ENCODE data around the gene CIC.

Gene CIC

DNA sequence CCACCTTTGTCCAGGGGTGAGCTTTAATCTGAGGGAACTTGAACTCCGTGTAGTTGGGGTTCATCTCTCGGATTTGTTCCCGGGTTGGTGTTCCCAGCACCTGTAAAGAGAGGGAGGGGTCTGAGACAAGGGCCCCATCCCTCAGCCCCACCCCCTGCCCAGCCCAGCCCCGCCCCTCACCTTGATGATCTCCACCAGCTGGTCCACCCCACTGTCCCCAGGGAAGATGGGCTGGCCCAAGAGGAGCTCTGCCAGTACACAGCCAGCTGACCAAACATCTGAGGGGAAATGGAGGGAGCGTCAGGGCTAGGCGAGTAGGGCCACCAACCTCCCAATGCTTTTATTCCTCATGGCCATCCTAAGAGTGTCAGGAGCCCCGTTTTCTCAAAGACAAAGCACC is 35.9 kb upstream of the CIC start:
- no peak overlapping the region for H3K27ac Mint-ChIP-seq (ENCODE audit: low read depth)

DNA sequence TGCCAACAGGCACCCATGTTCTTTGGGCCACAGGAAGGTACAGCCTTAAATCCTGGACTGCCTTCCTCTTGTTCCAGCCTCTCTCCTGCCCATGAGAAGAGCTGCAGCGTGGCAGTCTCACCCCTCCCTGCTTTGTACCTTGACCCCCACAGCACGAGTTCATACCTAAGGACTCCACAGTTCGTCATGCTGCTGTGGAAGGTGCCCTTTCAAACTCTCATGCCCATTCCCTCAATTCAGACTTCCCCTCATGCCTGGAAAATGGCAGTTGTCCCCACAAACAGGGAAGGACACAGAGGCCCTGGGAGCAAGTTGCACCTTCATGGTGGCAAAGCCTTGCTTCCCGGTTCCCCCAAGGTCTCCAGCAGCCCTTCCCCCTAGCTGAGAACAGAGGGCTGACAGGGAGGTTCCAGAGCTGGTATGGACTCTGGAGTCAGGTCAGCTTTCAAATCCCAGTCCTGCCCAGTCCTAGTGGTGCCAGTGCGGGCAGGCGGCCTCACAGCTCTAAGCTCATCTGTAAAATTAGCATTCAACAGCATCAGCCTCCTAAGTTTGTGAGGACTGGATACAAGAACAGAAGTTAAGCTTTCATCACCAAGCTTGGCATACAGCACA is 35.3 kb upstream of the CIC start:
- ATAC-seq (replicated peaks; ENCODE audit: extremely low read depth, poor library complexity, severe bottlenecking) = no peak
- Mint-ChIP-seq H3K36me3 (ENCODE audit: insufficient read depth) (peaks cover 43% of the 10 kb centered on the region), H3K4me3 (no peak overlapping the region), H3K27me3 (no peaks in the 10 kb centered on the region), H3K9me3 (no peaks in the 10 kb centered on the region), H3K27ac (ENCODE audit: low read depth) (peak overlapping the region; percentile 75), H3K4me1 (peaks cover 26% of the 10 kb centered on the region)
- no peak for DNase-seq (ENCODE audit: low spot score in 2 of 2)

More for the DNA sequence above, 35.9 kb upstream of the CIC start:
- no peak overlapping the region for H3K4me3 Mint-ChIP-seq
- no peaks in the 10 kb centered on the region for H3K9me3 Mint-ChIP-seq
- DNase-seq (ENCODE audit: low spot score in 2 of 2) (no peak), ATAC-seq (replicated peaks; ENCODE audit: extremely low read depth, poor library complexity, severe bottlenecking) (no peak)
- peaks cover 39% of the 10 kb centered on the region for H3K36me3 Mint-ChIP-seq (ENCODE audit: insufficient read depth)
- no peaks in the 10 kb centered on the region for H3K27me3 Mint-ChIP-seq
- H3K4me1 Mint-ChIP-seq = peaks cover 28% of the 10 kb centered on the region

DNA sequence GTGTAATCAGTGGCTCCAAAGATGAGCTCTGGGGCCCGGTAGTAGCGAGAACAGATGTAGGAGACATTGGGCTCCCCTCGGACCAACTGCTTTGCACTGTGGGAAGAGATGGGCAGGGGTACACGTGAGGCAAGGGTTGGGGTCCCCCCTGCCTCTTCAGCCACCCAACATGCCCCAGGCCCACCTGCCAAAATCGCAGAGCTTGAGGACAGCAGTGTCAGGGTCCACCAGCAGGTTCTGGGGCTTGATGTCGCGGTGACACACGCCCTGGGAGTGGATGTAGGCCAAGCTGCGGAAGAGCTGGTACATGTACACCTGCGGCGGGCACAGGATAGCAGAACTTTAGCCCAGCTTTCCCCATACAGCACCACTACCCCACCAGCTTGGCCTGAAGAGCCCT is 34.7 kb upstream of the CIC start:
- H3K9me3 Mint-ChIP-seq = no peaks in the 10 kb centered on the region
- peaks cover 29% of the 10 kb centered on the region for H3K4me1 Mint-ChIP-seq
- no peaks in the 10 kb centered on the region for H3K27me3 Mint-ChIP-seq
- H3K27ac Mint-ChIP-seq (ENCODE audit: low read depth) = no peak overlapping the region
- DNase-seq (ENCODE audit: low spot score in 2 of 2) = no peak
- no peak for ATAC-seq (replicated peaks; ENCODE audit: extremely low read depth, poor library complexity, severe bottlenecking)
- H3K4me3 Mint-ChIP-seq = no peak overlapping the region
- peaks cover 48% of the 10 kb centered on the region for H3K36me3 Mint-ChIP-seq (ENCODE audit: insufficient read depth)

DNA sequence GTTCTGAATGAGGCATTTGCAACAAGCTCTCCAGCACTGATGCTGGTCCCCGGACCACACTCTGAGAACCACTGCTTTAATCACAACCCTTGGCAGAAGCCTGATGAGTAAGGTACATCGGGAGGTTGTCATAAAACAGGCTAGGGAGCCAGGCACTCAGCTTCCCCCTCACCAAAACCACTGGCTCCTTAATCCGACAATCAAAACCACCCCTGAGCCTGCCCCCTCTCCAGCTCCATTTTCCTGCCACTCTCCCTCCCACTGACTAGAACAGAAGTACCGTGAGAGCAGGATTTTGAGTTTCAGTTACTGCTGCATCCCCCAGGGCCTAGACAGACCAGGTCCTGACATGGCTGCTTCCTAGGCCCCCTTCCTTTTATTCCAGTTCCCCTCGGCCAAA is 33.9 kb upstream of the CIC start:
- no peaks in the 10 kb centered on the region for H3K27me3 Mint-ChIP-seq
- peaks cover 32% of the 10 kb centered on the region for H3K4me1 Mint-ChIP-seq
- H3K9me3 Mint-ChIP-seq = no peaks in the 10 kb centered on the region
- DNase-seq (ENCODE audit: low spot score in 2 of 2) (no peak), ATAC-seq (replicated peaks; ENCODE audit: extremely low read depth, poor library complexity, severe bottlenecking) (no peak)
- no peak overlapping the region for H3K27ac Mint-ChIP-seq (ENCODE audit: low read depth)
- peaks cover 50% of the 10 kb centered on the region for H3K36me3 Mint-ChIP-seq (ENCODE audit: insufficient read depth)
- no peak overlapping the region for H3K4me3 Mint-ChIP-seq

DNA sequence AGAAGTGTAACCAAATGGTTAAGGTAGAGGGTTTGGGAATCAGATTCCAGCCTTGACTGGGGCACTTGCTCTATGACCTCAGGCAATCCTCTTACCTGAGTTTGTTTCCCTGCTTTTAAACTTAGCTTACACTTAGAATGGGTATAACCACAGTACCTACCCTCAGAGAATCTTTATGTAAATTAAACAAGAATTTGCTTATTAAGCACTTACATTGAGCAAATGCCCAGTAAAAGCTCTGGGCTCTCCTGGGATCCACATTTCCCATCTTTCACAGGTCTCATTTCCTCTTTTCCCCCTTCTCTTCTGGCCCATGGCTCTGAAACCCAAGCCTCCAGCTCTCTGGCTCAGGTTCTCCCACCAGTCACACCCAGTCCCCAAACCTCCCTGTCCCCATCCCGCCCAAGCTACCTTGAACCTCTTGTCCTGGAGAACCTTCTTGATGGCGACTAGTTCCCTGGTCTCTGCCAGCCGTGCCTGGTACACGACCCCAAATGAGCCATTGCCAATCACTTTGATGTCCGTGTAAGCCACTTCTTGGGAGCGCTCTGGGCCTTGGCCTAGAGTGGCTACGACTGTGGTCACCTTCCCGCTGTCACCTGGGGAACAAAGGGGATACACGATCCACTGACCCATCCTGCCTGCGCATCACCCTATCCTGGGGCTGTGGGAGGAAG is 29.4 kb upstream of the CIC start:
- DNase-seq (ENCODE audit: low spot score in 2 of 2) (no peak), ATAC-seq (replicated peaks; ENCODE audit: extremely low read depth, poor library complexity, severe bottlenecking) (no peak)
- H3K4me3 Mint-ChIP-seq = peak overlapping the region; percentile 13
- no peaks in the 10 kb centered on the region for H3K9me3 Mint-ChIP-seq
- H3K27me3 Mint-ChIP-seq = no peaks in the 10 kb centered on the region
- H3K27ac Mint-ChIP-seq (ENCODE audit: low read depth) = peak overlapping the region; percentile 61
- peaks cover 55% of the 10 kb centered on the region for H3K36me3 Mint-ChIP-seq (ENCODE audit: insufficient read depth)
- H3K4me1 Mint-ChIP-seq = peaks cover 42% of the 10 kb centered on the region

DNA sequence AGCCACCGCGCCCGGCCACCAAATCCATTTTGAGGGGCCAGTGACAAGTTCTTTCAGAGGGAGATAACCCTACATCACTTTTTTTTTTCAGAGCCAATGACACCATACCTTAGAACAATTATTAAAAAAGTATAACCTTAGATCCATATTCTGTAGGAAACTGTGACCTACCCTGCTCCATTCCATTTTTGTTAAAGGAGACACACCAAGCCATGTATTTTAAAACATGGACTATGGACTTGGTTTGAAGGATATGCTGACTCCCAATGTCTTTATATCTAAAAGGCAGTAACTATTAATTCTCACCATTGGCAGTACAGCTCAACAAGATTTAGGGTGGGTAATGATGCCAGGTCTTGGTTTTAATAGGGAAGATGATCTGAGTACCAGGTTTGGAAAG is 27.8 kb upstream of the CIC start:
- DNase-seq (ENCODE audit: low spot score in 2 of 2) = no peak

DNA sequence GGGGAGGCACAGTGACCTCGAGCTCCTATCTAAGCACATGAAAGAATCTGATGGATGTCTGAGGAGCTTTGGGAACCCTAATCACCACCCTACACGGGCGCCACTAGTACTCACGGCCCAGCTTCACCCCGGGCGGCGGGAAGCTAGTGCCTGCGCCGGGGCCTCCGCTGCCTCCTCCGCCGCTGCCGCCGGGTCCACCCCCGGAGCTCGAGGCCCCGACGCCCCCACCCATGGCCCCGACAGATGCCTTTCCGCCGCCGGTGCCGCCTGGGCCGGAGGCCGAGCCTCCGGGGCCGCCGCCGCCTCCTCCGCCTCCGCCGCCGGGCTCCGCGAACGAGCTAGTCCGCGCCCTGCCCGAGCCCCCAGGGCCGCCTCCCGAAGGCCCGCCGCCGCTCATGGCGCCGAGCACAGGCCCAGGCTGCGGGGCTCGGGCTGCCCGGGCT is 27.0 kb upstream of the CIC start:
- H3K9me3 Mint-ChIP-seq = no peaks in the 10 kb centered on the region
- peak overlapping the region; percentile 80 for H3K4me3 Mint-ChIP-seq
- DNase-seq (ENCODE audit: low spot score in 2 of 2) = peak in 1 of 2 donors; percentile 41
- H3K36me3 Mint-ChIP-seq (ENCODE audit: insufficient read depth) = peaks cover 46% of the 10 kb centered on the region
- H3K27me3 Mint-ChIP-seq = no peaks in the 10 kb centered on the region
- no peak for ATAC-seq (replicated peaks; ENCODE audit: extremely low read depth, poor library complexity, severe bottlenecking)
- peaks cover 37% of the 10 kb centered on the region for H3K4me1 Mint-ChIP-seq
- H3K27ac Mint-ChIP-seq (ENCODE audit: low read depth) = peak overlapping the region; percentile 86

More for the DNA sequence above, 27.8 kb upstream of the CIC start:
- H3K27ac Mint-ChIP-seq (ENCODE audit: low read depth) = no peak overlapping the region
- H3K9me3 Mint-ChIP-seq = no peaks in the 10 kb centered on the region
- H3K4me1 Mint-ChIP-seq = peaks cover 42% of the 10 kb centered on the region
- H3K4me3 Mint-ChIP-seq = peak overlapping the region; percentile 80
- no peaks in the 10 kb centered on the region for H3K27me3 Mint-ChIP-seq
- peaks cover 43% of the 10 kb centered on the region for H3K36me3 Mint-ChIP-seq (ENCODE audit: insufficient read depth)
- ATAC-seq (replicated peaks; ENCODE audit: extremely low read depth, poor library complexity, severe bottlenecking) = no peak

DNA sequence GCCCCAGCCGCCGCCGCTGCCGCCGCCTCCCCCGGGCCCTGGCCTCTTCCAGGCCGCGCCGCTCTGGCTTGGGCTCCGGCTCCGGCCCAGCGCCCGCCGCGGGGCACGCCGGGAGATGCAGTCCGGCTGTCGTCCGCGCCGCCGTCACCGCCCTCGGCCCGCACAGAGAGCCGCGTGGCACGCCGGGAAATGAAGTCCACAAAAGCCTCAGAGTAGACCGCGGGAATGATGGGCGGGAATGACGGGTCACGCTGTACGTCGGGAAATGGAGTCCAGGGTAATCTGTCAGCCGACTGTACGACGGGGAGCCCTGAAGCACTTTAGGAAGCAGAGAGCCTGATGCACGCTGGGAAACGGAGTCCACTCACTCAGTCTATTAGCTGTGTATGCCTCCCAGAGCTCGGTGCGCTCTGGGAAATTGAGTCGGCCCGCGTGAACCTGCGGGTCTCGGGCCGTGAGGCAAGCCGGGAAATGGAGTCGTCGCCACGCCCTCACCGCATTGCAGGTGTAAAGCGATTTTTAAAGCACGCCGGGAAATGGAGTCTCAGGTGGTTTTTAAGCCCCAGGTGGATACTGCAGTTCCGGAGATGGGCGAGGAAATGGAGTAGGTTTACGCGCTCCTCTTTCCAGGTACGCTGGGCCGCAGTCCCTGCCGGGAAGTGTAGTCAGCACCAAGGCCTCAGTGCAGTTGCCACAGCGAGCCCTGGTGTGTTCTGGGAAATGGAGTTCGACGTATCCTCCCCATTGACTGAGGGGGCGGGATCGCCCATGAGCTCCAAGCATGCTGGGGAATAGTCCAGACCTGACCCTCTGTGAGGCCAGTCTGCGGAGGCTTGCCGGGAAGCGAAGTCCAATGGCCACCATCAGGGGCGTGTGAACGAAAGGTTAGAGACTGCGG is 26.3 kb upstream of the CIC start, which contains the start of gene GSK3A:
Gene GSK3A (minus strand): TSS at position 91 of the 898 bp plus-strand sequence. CDS start 137 bp downstream, outside the sequence.
- no peaks in the 10 kb centered on the region for H3K9me3 Mint-ChIP-seq
- ATAC-seq (replicated peaks; ENCODE audit: extremely low read depth, poor library complexity, severe bottlenecking) = peak; percentile 84
- H3K27me3 Mint-ChIP-seq = no peaks in the 10 kb centered on the region
- H3K4me1 Mint-ChIP-seq = peaks cover 37% of the 10 kb centered on the region
- peak within 1 kb of the TSS; percentile 80 for H3K4me3 Mint-ChIP-seq
- peak; percentile 88 to 96 for DNase-seq (ENCODE audit: low spot score in 2 of 2)
- H3K36me3 Mint-ChIP-seq (ENCODE audit: insufficient read depth) = peaks cover 45% of the 10 kb centered on the region
- H3K27ac Mint-ChIP-seq (ENCODE audit: low read depth) = peak within 1 kb of the TSS; percentile 86

DNA sequence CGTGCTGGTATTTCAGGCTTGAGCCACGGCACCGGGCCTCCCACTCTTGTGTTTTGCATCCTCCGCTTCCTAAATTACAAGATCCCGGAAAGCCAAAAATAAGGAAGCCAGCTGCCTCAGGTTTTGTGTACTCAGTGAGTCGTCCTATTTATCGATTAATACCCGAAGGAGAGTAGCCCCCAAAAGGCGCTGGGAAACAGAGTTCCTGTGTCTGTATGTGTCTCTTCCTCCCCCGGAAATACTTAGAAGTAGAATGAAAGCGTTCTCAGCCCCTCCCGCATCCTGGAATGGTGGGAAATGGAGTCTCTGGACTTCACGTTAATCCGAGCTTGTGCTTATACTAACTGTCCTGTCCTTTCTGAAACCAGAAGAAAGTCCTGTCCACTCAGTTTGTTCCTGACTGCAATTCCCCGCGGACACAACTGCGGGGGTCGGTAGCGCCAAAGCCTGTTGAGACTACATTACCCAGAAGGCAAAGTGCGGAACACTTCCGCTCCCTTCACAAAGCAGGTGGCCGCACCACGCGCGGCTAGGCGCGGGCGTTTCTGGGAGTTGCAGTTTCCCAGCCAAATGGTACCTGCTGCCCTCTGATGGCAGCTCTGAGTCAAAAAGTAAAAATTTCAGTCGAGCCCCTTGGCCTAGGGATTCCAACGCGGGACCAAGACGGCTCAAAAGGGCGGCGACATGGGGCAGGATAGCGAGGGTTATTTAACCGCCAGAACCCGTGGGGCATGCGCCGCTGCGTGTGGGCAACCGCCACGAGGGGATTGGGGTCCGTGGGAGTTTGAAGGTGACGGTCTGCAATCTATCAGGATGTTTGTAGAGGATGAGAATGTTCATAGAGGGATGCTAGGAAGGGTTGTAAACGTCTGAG is 24.5 kb upstream of the CIC start:
- Mint-ChIP-seq H3K4me3 (peak overlapping the region; percentile 80), H3K9me3 (no peaks in the 10 kb centered on the region), H3K4me1 (peaks cover 30% of the 10 kb centered on the region), H3K27me3 (no peaks in the 10 kb centered on the region), H3K27ac (ENCODE audit: low read depth) (peak overlapping the region; percentile 94), H3K36me3 (ENCODE audit: insufficient read depth) (peaks cover 43% of the 10 kb centered on the region)
- ATAC-seq (replicated peaks; ENCODE audit: extremely low read depth, poor library complexity, severe bottlenecking) (peak; percentile 26), DNase-seq (ENCODE audit: low spot score in 2 of 2) (peak; percentile 77 to 87)

DNA sequence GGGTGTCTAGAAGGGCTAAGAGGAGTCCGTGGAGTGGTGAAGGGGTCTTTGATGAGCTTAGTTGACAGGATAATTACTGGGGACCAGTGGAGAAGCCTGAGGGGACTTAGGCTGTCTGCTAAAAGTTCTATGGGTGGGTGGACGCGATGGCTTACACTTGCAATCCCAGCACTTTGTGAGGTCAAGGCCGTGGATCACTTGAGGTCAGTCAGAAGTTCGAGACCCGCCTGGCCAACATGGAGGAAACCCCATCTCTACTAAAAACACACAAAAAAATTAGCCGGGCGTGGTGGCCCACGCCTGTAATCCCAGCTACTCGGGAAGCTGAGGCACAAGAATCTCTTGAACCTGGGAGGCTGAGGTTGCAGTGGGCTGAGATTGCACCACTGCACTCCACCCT is 23.8 kb upstream of the CIC start:
- Mint-ChIP-seq H3K36me3 (ENCODE audit: insufficient read depth) (peaks cover 38% of the 10 kb centered on the region), H3K4me3 (peak overlapping the region; percentile 80), H3K27me3 (no peaks in the 10 kb centered on the region), H3K4me1 (peaks cover 23% of the 10 kb centered on the region), H3K27ac (ENCODE audit: low read depth) (peak overlapping the region; percentile 94), H3K9me3 (no peaks in the 10 kb centered on the region)
- no peak for DNase-seq (ENCODE audit: low spot score in 2 of 2)
- ATAC-seq (replicated peaks; ENCODE audit: extremely low read depth, poor library complexity, severe bottlenecking) = no peak

DNA sequence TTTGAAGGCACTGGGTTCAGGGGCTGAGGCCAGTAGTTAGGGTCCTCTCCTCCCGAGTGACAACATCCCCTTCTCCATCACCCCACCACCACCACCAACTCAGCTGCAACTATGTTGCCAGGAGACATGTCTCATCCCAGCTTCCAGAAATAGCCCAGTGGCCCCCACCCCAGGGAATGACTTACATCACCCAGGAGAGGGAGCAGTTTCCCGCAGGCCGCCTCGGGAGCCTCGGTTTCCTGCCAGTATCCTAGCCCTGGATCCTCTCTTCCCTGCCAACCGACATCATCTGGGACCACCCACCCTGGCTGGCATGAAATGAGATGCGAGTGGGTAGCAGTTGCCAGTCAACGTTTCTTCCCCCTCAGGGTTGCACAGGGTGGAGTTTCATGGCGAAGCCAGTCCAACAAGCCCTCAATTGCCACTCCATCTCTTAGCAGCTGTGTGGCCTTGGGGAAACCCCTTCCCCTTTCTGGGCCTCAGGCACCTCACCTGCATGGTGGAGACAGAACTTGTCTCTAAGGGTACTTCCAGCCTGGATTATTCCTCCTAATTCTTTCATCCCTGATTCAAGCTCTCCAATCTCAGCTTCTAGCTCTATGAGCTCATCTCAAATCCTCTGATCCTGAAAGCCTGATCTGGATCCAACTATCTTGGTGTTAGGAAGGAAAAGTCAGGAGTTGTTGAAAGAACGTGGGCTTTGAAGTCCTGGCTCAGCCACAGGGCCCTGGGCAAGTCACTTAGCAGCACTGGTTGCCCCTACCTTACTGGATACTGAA is 22.7 kb upstream of the CIC start:
- ATAC-seq (replicated peaks; ENCODE audit: extremely low read depth, poor library complexity, severe bottlenecking) = no peak
- no peaks in the 10 kb centered on the region for H3K27me3 Mint-ChIP-seq
- H3K27ac Mint-ChIP-seq (ENCODE audit: low read depth) = peak overlapping the region; percentile 94
- no peak overlapping the region for H3K4me3 Mint-ChIP-seq
- peaks cover 38% of the 10 kb centered on the region for H3K36me3 Mint-ChIP-seq (ENCODE audit: insufficient read depth)
- peaks cover 19% of the 10 kb centered on the region for H3K4me1 Mint-ChIP-seq
- no peak for DNase-seq (ENCODE audit: low spot score in 2 of 2)
- H3K9me3 Mint-ChIP-seq = no peaks in the 10 kb centered on the region
